HG03558 (cell line): ENCODE results near the gene SDHAF2.
"Not testable (repeated sequence)": the region's sequence is repeated elsewhere in the genome, so short reads cannot be mapped to it uniquely, and the experiment has no call there.

Experiments used
- ATAC-seq: cut with Tn5 transposase; IDR thresholded peaks from one replicate; pipeline ENCODE4 v1.9.1; 2021; ENCODE audit warnings: moderate number of reproducible peaks; ENCODE audit not compliant: unreplicated experiment; ENCODE audit errors: extremely low read depth

The SDHAF2 gene

DNA sequence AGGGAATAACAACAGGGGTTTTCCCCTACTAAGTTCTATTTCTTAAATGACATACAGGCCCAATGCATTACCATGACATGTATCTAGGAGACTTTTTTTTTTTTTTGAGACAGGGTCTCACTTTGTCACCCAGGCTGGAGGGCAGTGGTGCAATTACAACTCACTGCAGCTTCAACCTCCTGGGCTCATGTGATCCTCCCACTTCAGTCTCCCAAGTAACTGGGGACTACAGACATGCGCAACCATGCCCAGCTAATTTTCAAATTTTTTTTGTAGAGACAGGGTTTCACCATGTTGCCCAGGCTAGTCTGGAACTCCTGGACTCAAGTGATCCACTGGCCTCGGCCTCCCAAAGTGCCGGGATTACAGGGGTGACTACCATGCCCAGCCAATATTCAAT lies 7.7 kb upstream of the SDHAF2 start:
- ATAC-seq, result no peak

DNA sequence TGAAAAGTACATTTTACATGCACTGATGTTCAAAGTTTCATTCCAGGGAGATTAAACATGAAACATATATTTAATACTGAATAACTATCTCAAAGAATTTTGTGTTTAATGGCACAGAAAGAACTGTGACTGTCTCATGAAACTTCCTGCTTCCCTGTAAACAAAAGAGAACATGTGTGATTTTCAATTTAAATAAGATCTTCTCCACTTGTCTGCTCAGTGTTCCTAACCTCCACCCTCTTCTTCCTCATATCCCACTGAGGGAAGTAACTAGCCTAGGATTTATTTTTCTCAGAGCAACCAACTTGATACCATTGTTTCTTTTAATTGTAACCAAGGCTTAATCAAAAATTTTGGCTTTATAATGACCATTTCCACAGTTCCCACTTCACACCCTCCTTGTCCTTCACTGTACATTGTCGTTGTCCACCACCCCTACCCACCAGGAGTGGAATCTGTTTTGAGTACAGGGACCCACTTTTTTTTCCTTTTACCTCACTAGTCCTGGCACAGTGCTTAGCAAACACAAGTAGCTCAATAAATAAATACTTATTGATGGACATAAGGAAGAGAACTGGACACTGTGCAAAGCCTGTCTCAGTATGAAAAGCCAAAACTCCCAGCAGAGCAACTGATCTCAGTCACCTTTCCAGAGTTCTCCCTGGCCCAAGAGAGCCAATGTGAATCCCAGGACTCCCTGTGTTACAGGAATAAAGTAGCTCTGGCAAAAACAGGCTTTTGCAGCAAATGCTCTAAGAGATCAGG lies 4.4 kb upstream of the SDHAF2 start:
- ATAC-seq, result no peak

GRCh38 chr11:61429346-61429690 lies 606 bp upstream of the SDHAF2 start:
- ATAC-seq, result no peak

GRCh38 chr11:61430839-61431238 lies 915 bp downstream of the SDHAF2 start:
- ATAC-seq, result not testable (repeated sequence)

DNA sequence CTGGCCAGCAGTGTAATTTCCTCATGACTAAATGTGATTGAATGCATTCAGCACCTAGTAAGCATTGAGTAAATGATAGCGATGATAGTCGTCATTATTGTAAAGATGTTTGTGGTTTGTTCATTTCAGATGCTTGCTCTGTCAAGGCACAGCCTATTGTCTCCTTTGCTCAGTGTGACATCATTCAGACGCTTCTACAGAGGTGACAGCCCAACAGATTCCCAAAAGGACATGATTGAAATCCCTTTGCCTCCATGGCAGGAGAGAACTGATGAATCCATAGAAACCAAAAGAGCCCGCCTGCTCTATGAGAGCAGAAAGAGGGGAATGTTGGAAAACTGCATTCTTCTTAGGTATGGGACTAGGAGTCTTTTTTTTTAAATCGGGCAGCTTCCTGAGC lies 7.6 kb downstream of the SDHAF2 start:
- ATAC-seq, result no peak

DNA sequence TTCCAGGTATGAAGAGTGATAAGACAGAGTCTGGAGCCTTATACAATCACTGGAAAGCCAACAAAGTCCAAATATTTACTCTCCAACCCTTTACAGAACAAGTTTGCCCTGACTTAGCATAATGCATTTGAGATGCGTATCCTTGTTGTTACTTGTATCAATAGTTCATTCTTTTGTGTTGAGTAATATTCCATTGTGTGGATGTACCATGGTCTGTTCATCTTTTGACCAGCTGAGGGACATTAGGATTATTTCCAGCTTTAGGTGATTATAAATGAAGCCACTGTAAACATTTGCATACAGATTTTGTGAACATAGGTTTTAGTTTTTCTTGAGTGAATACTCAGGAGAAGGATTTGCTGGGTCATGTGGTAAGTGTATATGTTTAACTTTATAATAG lies 9.7 kb downstream of the SDHAF2 start:
- ATAC-seq, result no peak

DNA sequence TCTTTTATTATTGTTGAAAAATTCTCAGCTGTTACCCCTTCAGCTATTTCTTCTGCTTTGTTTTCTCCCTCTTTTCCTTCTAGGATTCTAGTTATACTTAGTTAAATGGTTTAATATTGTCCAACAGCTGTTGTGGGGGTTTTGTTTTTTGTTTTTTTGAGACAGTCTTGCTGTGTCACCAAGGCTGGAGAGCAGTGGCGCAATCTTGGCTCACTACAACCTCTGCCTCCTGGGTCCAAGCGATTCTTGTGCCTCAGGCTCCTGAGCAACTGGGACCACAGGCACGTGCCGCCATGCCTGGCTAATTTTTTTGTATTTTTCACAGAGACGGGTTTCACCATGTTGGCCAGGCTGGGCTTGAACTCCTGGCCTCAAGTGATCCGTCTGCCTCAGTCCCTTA lies 12.7 kb downstream of the SDHAF2 start:
- no peak for ATAC-seq

DNA sequence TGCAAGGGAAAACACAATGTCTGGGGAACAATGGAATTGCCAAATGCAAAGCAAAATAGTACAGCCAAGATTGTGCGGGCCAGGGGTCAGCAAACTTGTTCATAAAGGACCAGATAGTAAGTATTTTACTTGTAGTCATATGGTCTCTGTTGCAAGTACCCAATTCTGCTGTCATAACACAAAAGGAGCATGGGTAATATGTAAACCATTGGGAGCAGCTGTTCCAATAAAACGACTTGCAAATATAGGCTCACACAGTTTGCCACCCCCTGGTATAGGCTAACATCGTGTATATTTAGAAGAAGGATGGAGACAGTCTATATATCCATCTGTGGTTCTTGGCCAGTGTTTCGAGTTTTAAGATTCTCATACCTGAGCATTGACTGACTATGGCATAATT lies 15.6 kb downstream of the SDHAF2 start:
- no peak for ATAC-seq

DNA sequence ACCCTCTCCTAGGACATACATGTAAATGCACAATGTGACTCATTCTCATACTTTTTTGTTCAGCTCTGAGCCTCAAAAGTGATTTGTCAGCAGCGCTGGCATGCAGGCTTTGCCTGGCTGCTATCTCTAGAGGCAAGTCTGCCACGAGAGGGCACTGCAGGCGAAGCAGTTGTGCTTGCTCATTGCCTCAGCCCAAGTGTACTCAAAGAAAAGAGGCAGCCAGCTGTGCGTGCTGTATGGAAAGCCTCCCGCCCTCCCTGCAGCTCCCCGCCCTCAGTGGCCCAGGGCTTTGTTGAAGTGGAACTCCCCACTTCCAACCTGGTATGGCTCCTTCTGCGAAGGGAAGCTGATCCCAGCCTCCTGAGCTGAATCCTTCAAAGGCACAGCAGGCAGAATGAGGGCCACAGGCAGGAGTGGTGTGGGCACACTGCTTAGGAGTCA lies 16.3 kb downstream of the SDHAF2 start:
- ATAC-seq, result no peak

DNA sequence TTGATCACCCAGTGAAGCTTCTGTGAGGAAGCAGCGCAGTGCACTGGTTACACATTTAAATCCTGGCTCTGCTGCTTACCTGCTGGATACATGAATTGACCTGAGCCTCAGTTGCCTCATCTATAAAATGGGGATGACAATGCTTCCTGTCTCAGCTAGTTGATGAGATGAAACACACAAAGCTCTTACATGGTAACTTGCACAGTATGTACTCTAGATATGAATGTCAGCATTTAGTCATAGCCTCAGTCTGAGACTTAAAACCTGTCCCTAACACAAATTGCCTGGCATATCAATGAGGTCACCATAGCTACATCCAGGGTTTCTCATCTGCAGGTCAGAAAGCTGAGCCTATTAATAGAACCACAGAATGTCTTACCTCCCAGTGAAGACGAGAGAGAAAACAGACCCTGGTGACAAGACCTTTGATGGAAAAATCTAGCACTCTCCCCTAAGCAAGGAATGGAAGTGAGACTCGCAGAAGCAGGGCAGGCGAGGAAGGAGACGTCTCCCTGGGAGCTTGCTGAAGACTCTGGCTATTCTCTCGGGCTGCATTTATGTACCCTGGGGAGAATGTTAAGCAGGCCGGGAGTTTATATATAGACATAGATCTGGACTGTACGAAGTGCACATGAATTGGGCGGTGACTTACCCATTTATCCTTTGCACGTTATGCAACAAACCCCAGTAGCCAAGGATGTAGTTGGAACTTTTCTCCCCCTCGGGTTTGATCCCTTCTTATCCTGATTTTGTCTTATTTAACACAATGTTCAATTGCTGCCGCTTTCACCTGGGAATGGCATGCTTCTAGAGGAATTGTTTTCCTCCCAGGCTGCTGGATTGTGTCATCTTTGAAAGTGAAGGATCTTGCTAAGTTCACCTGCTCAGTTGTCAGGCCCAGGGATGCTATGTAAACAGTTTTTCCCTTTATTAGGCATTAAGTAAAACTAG lies 18.0 kb downstream of the SDHAF2 start:
- no peak for ATAC-seq

GRCh38 chr11:61448552-61448927 lies 18.6 kb downstream of the SDHAF2 start:
- no peak for ATAC-seq

DNA sequence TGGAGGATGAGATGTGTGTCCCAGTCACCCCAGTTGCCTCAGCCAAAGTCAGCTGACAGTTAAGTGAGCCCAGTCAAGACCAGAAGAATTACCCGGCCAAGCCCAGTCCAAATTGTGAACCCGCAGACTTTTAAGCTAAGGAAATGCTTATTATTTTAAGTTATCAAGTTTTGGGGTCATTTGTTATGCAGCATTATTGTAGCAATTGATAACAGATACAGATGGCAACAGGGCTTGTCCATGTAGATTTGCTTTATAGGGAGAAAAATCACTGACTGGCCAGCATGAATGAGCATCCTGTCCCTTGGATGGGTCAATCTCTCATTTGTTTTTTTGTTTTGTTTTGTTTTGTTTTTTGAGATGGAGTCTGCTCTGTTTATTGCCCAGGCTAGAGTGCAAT lies 22.9 kb downstream of the SDHAF2 start:
- no peak for ATAC-seq

- ATAC-seq, result no peak
These were observed 23.8 kb downstream of the SDHAF2 start for GRCh38 chr11:61453695-61454094.

GRCh38 chr11:61454520-61454919 lies 24.6 kb downstream of the SDHAF2 start:
- no peak for ATAC-seq

DNA sequence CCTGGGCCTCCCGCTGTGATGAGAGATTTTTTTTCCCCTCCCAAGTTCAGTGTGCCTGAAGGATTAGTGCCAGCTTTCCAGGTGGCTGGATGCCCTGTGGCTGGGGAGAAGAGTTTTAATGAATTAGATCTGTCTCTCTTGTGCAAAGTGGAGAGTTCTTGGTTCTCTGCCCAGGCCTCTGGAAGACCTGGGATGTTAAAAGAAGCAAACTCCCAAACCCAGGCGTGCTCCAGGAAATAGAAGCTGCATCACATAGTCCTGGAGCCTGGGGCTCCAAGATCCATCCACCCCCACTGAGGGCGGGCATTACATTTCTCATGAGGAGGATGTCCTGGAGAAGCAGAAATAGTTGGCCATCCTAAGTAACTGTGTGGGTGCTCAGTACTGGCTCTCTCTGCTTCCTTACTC lies 30.6 kb downstream of the SDHAF2 start:
- no peak for ATAC-seq

DNA sequence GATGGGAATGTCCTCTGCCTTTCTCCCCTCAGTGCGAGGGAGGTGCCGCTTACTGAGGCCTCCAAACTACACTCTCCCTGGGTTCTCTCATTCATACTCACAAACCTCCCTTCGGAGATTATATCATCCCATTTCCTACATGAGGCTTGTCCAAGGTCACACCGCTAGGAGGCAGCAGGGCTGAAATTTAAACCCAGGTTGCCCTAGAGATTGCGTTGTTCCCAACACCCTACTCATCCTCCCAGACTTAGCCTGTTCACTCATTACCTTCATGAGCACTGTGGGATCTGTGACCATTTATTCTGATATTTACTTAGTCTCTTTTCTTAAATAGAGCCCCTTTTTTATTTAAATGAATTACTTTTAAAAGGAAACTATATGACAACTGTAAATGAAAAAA lies 31.1 kb downstream of the SDHAF2 start:
- ATAC-seq, result no peak

- not testable (repeated sequence) for ATAC-seq
These were observed 37.7 kb downstream of the SDHAF2 start for GRCh38 chr11:61467602-61468001.

DNA sequence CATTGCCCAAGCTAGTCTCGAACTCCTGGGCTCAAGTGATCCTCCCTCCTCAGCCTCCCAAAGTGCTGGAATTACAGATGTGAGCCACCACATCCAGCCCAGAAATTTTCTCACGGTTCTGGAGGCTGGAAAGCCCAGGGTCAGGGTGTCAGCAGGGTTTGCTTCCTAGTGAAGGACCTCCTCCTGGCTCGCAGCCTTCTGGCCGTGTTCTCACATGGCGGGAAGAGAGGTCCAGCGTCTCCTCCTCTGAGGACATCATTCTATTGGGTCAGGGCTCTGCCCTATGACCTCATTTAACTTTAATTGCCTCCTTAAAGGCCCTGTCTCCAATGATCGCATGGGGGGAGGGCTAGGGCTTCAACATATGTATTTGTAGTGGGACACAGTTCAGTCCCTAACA lies 38.1 kb downstream of the SDHAF2 start:
- no peak for ATAC-seq

GRCh38 chr11:61472282-61472681 lies 42.4 kb downstream of the SDHAF2 start:
- ATAC-seq, result no peak

GRCh38 chr11:61472868-61473267 lies 42.9 kb downstream of the SDHAF2 start:
- no peak for ATAC-seq

GRCh38 chr11:61473370-61474012 lies 43.6 kb downstream of the SDHAF2 start:
- no peak for ATAC-seq
